ENCODE measurements around the gene MGRN1. TPM values are rescaled to one million over a fixed set of nuclear protein-coding genes. Genes with fewer than 3 reads are reported as not detected.

MGRN1 gene
- total and polyA plus RNA-seq, 2 experiments from 2014 or later = 14.0 to 26.4 TPM

- Histone ChIP-seq H3K4me3 (no peak overlapping the region), H3K9ac (no peak overlapping the region), H3K4me2 (ENCODE audit: unreplicated experiment) (no peak overlapping the region), H3K27me3 (replicated peaks; ENCODE audit: insufficient read depth) (no peaks in the 10 kb centered on the region), H3K9me2 (ENCODE audit: insufficient read depth) (no peaks in the 10 kb centered on the region), H3K79me2 (ENCODE audit: insufficient read depth) (peaks cover 100% of the 10 kb centered on the region), H3K36me3 (ENCODE audit: low read depth) (no peaks in the 10 kb centered on the region), H3K27ac (no peak overlapping the region), H2AFZ (no peak overlapping the region), H3K4me1 (ENCODE audit: insufficient read depth) (no peaks in the 10 kb centered on the region), H4K20me1 (ENCODE audit: insufficient read depth) (peaks cover 6% of the 10 kb centered on the region; the same call in 1 of the 2 replicates), H3F3A (ENCODE audit: insufficient read depth) (no peaks in the 10 kb centered on the region), H3K9me3 (ENCODE audit: low read depth) (no peaks in the 10 kb centered on the region)
- 66 to 68% methylated on average over 19 of the region's 19 CpGs for WGBS, 2 experiments (ENCODE audit: low coverage in 1 of 2, low lambda C conversion rate in 2 of 2, missing lambda C conversion rate in 2 of 2)
- DNase-seq = peak; percentile 26
- TF ChIP-seq EZH2 (IDR thresholded peaks at IDR 0.05; ENCODE audit: insufficient read depth, poor library complexity, severe bottlenecking) (no peak), EZH2phosphoT487 (IDR thresholded peaks at IDR 0.05; ENCODE audit: insufficient read depth, low read depth) (no peak)
- in situ Hi-C loops (cut with MboI) = no loop called here
These were observed 16.1 kb downstream of the MGRN1 start for GRCh38 chr16:4640572-4641305.

DNA sequence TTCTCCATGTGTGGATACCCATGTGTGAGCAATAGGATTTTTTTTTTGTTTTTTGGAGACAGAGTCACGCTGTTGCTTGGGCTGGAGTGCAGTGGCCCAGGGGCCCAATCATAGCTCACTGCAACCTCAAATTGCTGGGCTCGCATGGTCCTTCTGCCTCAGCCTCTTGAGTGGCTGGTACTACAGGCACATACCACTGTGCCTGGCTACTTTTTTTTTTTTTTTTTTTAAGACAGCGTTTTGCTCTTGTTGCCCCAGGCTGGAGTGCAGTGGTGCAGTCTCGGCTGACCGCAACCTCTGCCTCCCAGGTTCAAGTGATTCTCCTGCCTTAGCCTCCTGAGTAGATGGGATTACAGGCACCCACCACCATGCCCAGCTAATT is 16.7 kb downstream of the MGRN1 start:
- in situ Hi-C loops (cut with MboI) = no loop called here
- no peaks in the 10 kb centered on the region for H3K27me3 ChIP-seq (replicated peaks; ENCODE audit: insufficient read depth)
- H2AFZ ChIP-seq = no peak overlapping the region
- H3K9ac ChIP-seq = no peak overlapping the region
- no peaks in the 10 kb centered on the region for H3K9me2 ChIP-seq (ENCODE audit: insufficient read depth)
- H3K4me1 ChIP-seq (ENCODE audit: insufficient read depth) = no peaks in the 10 kb centered on the region
- 82 to 92% methylated on average over 5 of the region's 5 CpGs for WGBS, 2 experiments (ENCODE audit: low coverage in 1 of 2, low lambda C conversion rate in 2 of 2, missing lambda C conversion rate in 2 of 2)
- no peaks in the 10 kb centered on the region for H3K36me3 ChIP-seq (ENCODE audit: low read depth)
- TF ChIP-seq EZH2 (IDR thresholded peaks at IDR 0.05; ENCODE audit: insufficient read depth, poor library complexity, severe bottlenecking) (no peak), EZH2phosphoT487 (IDR thresholded peaks at IDR 0.05; ENCODE audit: insufficient read depth, low read depth) (no peak)
- H3K4me2 ChIP-seq (ENCODE audit: unreplicated experiment) = no peak overlapping the region
- H3K27ac ChIP-seq = no peak overlapping the region
- peaks cover 100% of the 10 kb centered on the region for H3K79me2 ChIP-seq (ENCODE audit: insufficient read depth)
- no peak overlapping the region for H3K4me3 ChIP-seq
- DNase-seq = no peak
- H3K9me3 ChIP-seq (ENCODE audit: low read depth) = no peaks in the 10 kb centered on the region
- H4K20me1 ChIP-seq (ENCODE audit: insufficient read depth) = peaks cover 6% of the 10 kb centered on the region; the same call in 1 of the 2 replicates
- no peaks in the 10 kb centered on the region for H3F3A ChIP-seq (ENCODE audit: insufficient read depth)

DNA sequence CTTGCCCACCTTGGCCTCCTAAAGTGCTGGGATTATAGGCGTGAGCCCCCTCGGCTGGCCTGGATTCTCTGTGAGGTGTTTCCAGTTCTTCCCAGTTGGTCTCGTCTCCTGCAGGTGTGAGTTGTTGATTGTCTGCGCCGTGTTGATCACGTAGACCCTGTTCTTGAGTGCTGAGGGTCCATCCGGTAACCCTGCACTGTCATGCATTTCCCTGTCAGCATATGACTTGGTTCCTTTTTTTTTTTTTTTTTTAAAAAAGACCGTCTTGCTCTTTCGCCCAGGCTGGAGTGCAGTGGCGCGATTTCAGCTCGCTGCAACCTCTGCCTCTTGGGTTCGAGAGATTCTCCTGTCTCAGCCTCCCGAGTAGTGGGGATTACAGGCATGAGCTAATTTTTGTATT is 17.3 kb downstream of the MGRN1 start:
- no peak for DNase-seq
- H3K4me1 ChIP-seq (ENCODE audit: insufficient read depth) = no peaks in the 10 kb centered on the region
- no peaks in the 10 kb centered on the region for H3K36me3 ChIP-seq (ENCODE audit: low read depth)
- no peaks in the 10 kb centered on the region for H3K9me3 ChIP-seq (ENCODE audit: low read depth)
- in situ Hi-C loops (cut with MboI) = no loop called here
- H3K27ac ChIP-seq = no peak overlapping the region
- H3K4me3 ChIP-seq = no peak overlapping the region
- no peaks in the 10 kb centered on the region for H3K9me2 ChIP-seq (ENCODE audit: insufficient read depth)
- H3K9ac ChIP-seq = no peak overlapping the region
- H3F3A ChIP-seq (ENCODE audit: insufficient read depth) = no peaks in the 10 kb centered on the region
- H4K20me1 ChIP-seq (ENCODE audit: insufficient read depth) = peaks cover 6% of the 10 kb centered on the region; the same call in 1 of the 2 replicates
- TF ChIP-seq EZH2phosphoT487 (IDR thresholded peaks at IDR 0.05; ENCODE audit: insufficient read depth, low read depth) (no peak), EZH2 (IDR thresholded peaks at IDR 0.05; ENCODE audit: insufficient read depth, poor library complexity, severe bottlenecking) (no peak)
- H3K27me3 ChIP-seq (replicated peaks; ENCODE audit: insufficient read depth) = no peaks in the 10 kb centered on the region
- no peak overlapping the region for H2AFZ ChIP-seq
- peaks cover 100% of the 10 kb centered on the region for H3K79me2 ChIP-seq (ENCODE audit: insufficient read depth)
- H3K4me2 ChIP-seq (ENCODE audit: unreplicated experiment) = no peak overlapping the region
- 96 to 98% methylated on average over 14 of the region's 14 CpGs for WGBS, 2 experiments (ENCODE audit: low coverage in 1 of 2, low lambda C conversion rate in 2 of 2, missing lambda C conversion rate in 2 of 2)

- no peaks in the 10 kb centered on the region for H3F3A ChIP-seq (ENCODE audit: insufficient read depth)
- H3K79me2 ChIP-seq (ENCODE audit: insufficient read depth) = peaks cover 88% of the 10 kb centered on the region
- in situ Hi-C loops (cut with MboI) = no loop called here
- H3K9ac ChIP-seq = no peak overlapping the region
- WGBS, 2 experiments (ENCODE audit: low coverage in 1 of 2, low lambda C conversion rate in 2 of 2, missing lambda C conversion rate in 2 of 2) = 96 to 97% methylated on average over 22 of the region's 22 CpGs
- H3K4me1 ChIP-seq (ENCODE audit: insufficient read depth) = no peaks in the 10 kb centered on the region
- no peak overlapping the region for H3K27ac ChIP-seq
- no peaks in the 10 kb centered on the region for H3K9me3 ChIP-seq (ENCODE audit: low read depth)
- H3K4me3 ChIP-seq = no peak overlapping the region
- no peaks in the 10 kb centered on the region for H3K36me3 ChIP-seq (ENCODE audit: low read depth)
- no peak overlapping the region for H2AFZ ChIP-seq
- H3K27me3 ChIP-seq (replicated peaks; ENCODE audit: insufficient read depth) = no peaks in the 10 kb centered on the region
- no peaks in the 10 kb centered on the region; the same call in 1 of the 2 replicates for H4K20me1 ChIP-seq (ENCODE audit: insufficient read depth)
- no peak overlapping the region for H3K4me2 ChIP-seq (ENCODE audit: unreplicated experiment)
- no peak for DNase-seq
- no peaks in the 10 kb centered on the region for H3K9me2 ChIP-seq (ENCODE audit: insufficient read depth)
- TF ChIP-seq EZH2phosphoT487 (IDR thresholded peaks at IDR 0.05; ENCODE audit: insufficient read depth, low read depth) (no peak), EZH2 (IDR thresholded peaks at IDR 0.05; ENCODE audit: insufficient read depth, poor library complexity, severe bottlenecking) (no peak)
These were observed 22.4 kb downstream of the MGRN1 start for GRCh38 chr16:4646773-4647643.

Measured in GM23248 (cell line).